NCI-H510A treated with DMSO at 0.1 percent for 48 hours (cell line): Measurements from ENCODE around the gene PLA2G2C.

Experiments
- DNase-seq: peaks from one replicate; lab custom pipeline; 2025; lab: John Stamatoyannopoulos, UW

Gene PLA2G2C

GRCh38 chr1:20207546-20207945 is 21.2 kb upstream of the PLA2G2C start:
- no peak for DNase-seq

DNA sequence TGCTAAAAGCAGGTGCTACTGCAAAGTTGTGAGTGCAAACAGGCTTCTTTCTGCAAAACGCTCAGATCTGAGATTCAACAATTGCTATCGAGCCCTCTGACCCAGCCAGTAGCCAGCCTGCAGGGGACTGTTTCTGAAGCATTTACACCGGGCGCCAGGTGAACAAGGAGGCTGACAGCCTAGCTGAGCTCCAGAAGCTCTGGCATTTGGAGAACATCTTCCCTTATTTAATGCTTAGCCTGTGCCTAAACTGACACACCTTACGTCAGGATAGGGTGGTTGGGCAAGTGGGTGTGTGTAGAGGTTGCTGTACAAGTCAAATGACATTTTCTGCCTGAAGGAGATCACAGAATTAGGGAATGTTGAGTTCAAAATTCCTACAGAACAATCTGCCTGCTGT is 15.8 kb upstream of the PLA2G2C start:
- DNase-seq = no peak

- DNase-seq = no peak
Observed at GRCh38 chr1:20200966-20201365, 14.6 kb upstream of the PLA2G2C start.

DNA sequence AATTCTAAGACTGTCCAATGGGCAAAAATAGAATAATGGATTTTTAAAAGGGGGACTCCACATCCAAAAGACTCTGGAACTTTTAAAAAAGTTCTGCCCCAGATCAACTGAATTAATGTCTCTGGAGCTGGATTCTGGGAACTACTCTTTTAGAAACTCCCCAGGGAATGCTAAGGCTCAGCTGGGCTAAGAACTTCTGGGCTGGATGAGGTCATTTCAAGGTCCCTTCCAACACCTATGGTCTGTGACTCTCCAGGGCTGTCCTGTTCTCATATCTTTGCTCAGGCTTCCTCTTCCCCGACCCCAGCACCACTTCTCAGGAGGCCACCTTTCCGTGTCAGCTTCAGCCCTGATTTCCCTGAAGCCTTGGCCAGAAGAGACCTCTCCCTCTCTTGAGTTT is 13.5 kb upstream of the PLA2G2C start:
- DNase-seq = no peak

DNA sequence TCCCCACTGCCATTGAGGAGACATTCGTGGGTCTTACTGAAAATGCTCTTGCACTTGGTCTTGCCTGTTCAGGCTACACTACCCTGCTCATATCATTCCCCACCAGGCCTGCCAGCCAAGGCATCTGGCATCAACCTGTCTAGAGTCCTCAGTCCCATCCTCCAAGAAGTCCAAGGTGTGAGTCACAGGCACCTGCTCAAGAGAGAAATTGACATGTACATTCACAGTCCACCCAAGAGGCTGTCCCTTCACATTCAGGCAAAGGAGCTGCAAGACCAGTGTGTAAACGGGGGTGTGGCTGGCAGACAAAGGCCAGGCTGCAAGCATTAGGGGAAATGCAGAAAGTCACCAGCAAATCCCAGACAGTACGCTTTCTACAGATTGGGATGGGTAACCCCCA is 13.1 kb upstream of the PLA2G2C start:
- no peak for DNase-seq

DNA sequence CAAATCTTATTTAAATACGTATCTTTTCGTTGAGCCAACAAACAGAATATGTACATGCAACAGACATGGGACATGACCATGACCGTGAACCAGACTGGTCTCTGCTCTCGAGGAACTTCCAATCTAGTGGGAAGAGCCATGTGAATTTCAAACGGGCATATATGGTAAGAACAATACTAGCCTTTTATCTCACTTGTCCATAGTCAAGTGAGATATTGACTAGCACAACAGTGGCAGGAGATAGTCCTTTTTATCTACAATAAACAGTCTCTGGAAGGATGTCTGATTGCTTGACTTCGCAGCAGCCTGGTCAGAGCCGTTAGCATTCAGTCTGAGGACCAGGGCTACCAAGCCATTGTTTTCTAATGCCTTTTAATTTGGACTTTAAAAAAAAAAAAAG is 12.6 kb upstream of the PLA2G2C start:
- no peak for DNase-seq

DNA sequence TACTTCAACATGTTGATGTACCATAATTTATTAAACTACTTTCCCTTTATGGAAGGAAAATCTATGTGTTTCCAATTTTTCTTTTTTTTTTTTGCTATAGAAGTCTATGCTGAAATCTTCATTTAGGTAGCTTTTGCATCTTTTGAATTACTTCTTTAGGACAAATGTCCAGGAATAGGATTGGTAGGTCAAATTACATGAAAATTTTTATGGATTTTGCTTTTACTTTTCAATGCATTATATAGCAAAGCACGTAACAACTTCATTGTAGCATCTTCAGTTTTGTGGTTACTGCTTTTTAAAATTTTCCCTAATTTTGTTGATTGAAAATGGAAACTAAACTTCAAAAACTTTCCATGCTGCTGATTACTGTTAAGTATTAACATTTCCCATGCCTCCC is 12.0 kb upstream of the PLA2G2C start:
- no peak for DNase-seq

DNA sequence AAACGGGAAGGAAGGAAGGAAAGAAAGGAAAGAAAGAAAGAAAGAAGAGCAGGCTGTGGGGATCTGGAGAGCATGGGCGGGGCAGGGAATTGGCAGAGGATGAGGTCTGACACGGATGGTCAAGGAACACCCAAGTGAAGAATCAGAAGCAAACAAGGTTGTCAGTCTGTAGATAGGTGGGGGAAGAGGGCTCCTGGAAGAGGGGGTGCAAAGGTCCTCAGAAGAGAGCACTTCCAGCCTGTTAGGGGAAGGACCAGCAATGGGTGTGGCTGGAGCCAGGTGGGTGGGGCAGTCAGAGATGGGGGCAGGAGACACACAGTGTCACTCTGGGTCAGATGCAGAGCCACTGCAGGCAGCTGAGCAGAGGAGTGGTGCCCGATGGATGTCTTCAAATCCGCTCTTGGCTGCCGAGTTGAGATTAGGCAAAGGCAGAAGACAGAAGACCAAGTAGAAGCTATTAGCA is 11.0 kb upstream of the PLA2G2C start:
- no peak for DNase-seq

GRCh38 chr1:20195462-20195780 is 9.1 kb upstream of the PLA2G2C start:
- no peak for DNase-seq

DNA sequence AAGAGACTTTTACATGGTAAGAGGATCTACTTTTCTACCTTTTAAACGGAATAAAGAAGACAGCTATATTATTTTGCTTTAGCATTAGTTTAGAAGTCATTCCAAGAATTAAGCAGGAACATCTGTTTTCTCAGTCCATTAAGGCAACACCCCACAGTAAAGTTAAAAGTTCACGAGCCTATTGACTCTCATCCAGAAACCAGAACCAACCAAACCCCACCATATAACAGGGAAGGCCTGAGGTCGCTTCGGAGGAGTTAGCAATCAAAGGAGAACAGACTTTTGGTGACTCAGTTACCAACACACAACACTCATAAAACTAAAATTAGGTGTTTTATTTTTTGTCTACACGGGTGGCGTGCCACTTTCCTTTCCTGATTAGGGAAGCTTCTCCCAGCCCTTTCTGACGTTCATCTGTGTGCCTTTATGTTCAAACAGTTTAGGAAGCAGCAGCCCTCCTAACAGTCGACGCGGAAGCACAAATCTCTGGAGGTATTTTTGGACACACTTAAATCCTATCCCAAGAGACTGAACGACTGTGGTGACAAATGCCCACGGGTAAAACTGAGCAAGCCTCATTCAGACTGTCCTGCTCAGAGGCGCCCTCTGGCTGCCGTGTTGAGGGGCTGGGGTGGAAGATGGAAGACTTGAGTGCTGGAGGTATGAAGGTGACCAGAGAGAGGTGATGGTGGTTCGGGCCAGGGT is 8.6 kb upstream of the PLA2G2C start:
- DNase-seq = peak; percentile 66

DNA sequence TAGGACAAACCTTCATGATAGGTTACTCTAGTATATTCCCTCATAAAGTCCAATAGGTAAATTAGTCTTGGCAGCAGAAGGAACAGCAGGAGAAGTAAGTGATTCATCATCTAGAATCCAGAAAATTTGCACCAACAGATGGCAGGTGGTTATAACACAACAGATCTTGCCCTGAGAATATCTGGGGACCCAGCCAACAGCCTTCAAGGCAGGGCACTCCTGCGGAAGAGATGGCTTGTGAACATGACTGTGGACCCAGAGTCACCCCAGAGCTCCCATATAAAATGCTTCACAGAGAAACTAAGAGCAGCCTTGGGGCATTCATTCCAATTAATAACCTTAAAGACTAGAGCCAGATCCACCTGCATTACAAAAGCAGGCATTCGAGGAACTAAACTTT is 7.9 kb upstream of the PLA2G2C start:
- no peak for DNase-seq

- no peak for DNase-seq
Observed at GRCh38 chr1:20192871-20193411, 6.6 kb upstream of the PLA2G2C start.

GRCh38 chr1:20192364-20192763 is 6.0 kb upstream of the PLA2G2C start:
- no peak for DNase-seq

GRCh38 chr1:20191266-20191825 is 5.0 kb upstream of the PLA2G2C start:
- DNase-seq = no peak

- no peak for DNase-seq
Observed at GRCh38 chr1:20190256-20191160, 4.2 kb upstream of the PLA2G2C start.

DNA sequence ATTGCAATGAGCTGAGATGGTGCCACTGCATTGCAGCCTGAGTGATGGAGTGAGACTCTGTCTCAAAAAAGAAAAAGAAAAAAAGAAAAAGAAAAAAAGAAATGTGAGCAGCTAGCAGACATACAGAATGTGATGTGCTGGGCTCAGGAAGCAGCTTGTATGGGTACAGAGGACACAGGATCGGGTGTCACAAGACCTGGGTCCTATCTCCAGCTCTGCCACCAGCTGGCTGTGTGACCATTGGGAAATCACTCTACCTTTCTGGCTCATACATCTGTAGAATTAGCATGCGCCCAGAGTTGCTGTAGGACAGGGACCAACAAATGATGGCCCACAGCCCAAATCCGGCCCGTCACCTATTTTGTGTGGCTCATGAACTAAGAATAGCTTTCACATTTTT is 3.3 kb upstream of the PLA2G2C start:
- DNase-seq = no peak

DNA sequence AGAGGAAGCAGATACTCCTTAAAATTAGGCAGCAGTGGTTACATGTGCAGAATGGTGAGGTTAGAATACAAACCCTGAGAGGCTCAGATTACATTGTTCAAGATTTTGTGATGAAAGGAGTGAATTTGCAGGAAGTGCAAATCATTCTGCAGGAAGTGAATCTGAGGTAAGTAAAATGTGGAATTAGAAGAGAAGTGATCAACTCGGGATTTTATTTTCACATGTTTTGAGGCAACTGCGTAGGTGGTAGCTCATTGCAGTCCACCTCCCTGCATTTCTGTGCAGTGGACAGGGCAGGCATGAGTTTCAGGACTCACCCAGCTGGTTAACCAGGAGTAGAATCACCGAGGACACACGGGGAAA is 2.1 kb upstream of the PLA2G2C start:
- DNase-seq = no peak

DNA sequence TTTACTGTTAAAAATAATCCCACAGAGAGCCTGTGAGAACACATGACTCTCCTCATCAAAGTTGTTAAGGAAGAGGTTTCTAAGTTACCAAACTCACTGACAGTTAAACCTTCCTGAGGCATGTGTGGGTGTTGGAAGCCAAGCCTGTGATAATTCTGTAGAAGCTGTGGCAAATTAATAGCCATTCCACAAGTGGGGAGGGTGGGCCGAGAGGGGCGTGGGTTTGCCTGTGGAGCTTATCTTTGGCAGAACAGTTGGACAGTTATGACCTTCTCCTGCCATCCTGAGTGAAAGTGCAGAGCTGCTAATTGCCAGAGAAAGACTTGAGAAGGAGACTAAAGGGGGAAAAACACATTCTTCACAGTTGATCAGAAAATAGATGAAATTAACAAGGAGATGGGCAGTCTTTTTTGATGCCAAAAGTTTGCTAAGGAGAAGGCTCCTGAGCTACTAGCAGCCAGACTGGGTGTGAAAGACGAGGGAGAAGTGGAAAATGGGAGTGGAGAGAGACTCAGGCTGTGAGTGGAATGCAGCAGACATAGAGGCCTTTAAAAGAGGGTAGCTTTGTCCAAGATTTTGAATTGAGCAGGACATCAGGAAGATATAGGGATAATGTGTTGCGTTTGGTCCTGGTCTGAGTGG is 1.6 kb upstream of the PLA2G2C start:
- DNase-seq = no peak

- DNase-seq = peak; percentile 66
Observed at GRCh38 chr1:20187103-20187812, 940 bp upstream of the PLA2G2C start.

GRCh38 chr1:20184997-20185833 is 1.1 kb downstream of the PLA2G2C start:
- DNase-seq = no peak

DNA sequence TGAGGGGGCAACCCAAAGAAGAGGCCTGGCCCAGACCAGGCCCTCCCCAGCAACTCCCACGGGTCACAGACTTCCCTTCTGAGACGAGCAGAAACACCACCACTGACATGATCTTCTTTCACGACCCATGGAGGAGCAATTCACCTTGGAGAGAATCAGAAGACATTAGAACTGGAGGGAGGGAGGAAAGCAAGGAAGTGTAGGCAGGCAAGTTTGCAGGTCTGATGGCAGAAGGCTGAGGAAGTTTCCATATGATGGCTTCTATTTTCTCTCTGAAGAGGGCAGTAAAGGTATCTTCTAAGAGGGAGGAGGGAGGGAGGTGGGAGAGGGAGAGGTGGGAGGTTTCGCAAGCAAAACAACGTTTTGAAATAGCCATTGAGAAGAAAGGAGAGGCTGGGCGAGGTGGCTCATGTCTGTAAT is 1.8 kb downstream of the PLA2G2C start:
- no peak for DNase-seq
